Bronchial epithelial cell (primary cell): Measurements from ENCODE around the gene CRB1. TPM values are rescaled to one million over a fixed set of nuclear protein-coding genes. Genes with fewer than 3 reads are reported as not detected.

Experiments
- DNase-seq: peaks from one replicate; pipeline ENCODE4 v3.0.0-alpha.2; 2010; ENCODE audit warnings: low read depth
- FAIRE-seq: peaks from 2 replicates; lab custom pipeline; 2011; peaks lifted over from hg19 to GRCh38; lab: Jason Lieb, UNC
- H3K27me3 ChIP-seq: 2 replicates; pipeline ENCODE4 v1.5.1; 2011; ENCODE audit warnings: low read length; ENCODE audit not compliant: control insufficient read depth, insufficient read depth
- H3K36me3 ChIP-seq: 2 replicates; pipeline ENCODE4 v1.5.1; 2011; ENCODE audit warnings: low read length; ENCODE audit not compliant: control insufficient read depth, insufficient read depth
- H3K4me3 ChIP-seq: 2 replicates; pipeline ENCODE4 v1.5.1; 2011; ENCODE audit warnings: mild to moderate bottlenecking, low read depth, low read length, control low read depth
- CTCF ChIP-seq: IDR thresholded peaks from 2 replicates; pipeline ENCODE4 v1.5.1; 2011; ENCODE audit warnings: mild to moderate bottlenecking, moderate library complexity, low read length, control low read depth, inconsistent platforms; ENCODE audit not compliant: insufficient read depth, severe bottlenecking
- total RNA-seq: library from RNA; depleted of rRNA; stranded (reverse); fragments of >200 nt; gene quantifications from 2 replicates; pipeline ENCODE4 v1.2.1, GENCODE V29; 2014

CRB1 gene
- total RNA-seq, 1 donor from 2014 or later = under 0.01 TPM

- no peak for TF ChIP-seq CTCF
- FAIRE-seq = no peak
- H3K27me3 ChIP-seq = no peaks in the 10 kb centered on the region
- H3K4me3 ChIP-seq = no peak overlapping the region
- no peak for DNase-seq
- H3K36me3 ChIP-seq = no peaks in the 10 kb centered on the region
These were observed 123.5 kb downstream of the CRB1 start for GRCh38 chr1:197391303-197392226.

GRCh38 chr1:197392541-197392940 is 124.5 kb downstream of the CRB1 start:
- Histone ChIP-seq H3K4me3 (no peak overlapping the region), H3K27me3 (no peaks in the 10 kb centered on the region), H3K36me3 (no peaks in the 10 kb centered on the region)
- no peak for FAIRE-seq
- DNase-seq = no peak
- TF ChIP-seq CTCF = no peak

DNA sequence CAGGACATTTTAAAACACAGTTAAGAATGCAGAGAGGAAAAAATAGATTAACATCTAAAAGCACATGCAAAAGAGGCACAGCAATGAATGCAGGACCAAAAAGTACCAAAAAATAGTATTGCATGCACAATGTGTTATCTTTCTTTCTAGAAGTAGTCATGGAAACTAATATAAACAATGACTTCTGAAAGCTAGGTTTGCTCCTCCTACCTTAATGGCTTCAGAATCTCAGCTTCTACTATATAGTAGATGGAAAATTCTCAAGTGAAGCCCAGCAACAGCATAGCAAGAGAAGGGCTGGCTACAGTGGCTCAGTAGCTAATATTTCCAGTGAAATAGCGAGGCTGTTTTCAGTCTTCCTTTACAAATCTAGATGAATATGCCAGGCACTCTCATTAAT is 125.1 kb downstream of the CRB1 start:
- H3K27me3 ChIP-seq = no peaks in the 10 kb centered on the region
- no peak overlapping the region for H3K4me3 ChIP-seq
- TF ChIP-seq CTCF = no peak
- DNase-seq (no peak), FAIRE-seq (no peak)
- H3K36me3 ChIP-seq = no peaks in the 10 kb centered on the region

- DNase-seq (no peak), FAIRE-seq (no peak)
- Histone ChIP-seq H3K27me3 (no peaks in the 10 kb centered on the region), H3K4me3 (no peak overlapping the region), H3K36me3 (no peaks in the 10 kb centered on the region)
- no peak for TF ChIP-seq CTCF
These were observed 125.7 kb downstream of the CRB1 start for GRCh38 chr1:197393772-197394171.

- TF ChIP-seq CTCF = no peak
- no peaks in the 10 kb centered on the region for H3K36me3 ChIP-seq
- H3K27me3 ChIP-seq = no peaks in the 10 kb centered on the region
- no peak for DNase-seq
- no peak overlapping the region for H3K4me3 ChIP-seq
- FAIRE-seq = no peak
These were observed 127.0 kb downstream of the CRB1 start for GRCh38 chr1:197394831-197395608.
